Body of pancreas (tissue), 4 donors: ENCODE measurements around the gene PRPSAP1. TPM values are rescaled to one million over a fixed set of nuclear protein-coding genes. Genes with fewer than 3 reads are reported as not detected.

ENCODE experiments used
- ATAC-seq: fragments of 150-250 bp; one replicate; pipeline ENCODE4 v1.9.1; 2016
- DNase-seq, 4 donors: peaks; one replicate each; pipeline ENCODE4 v3.0.0-alpha.2; 2019
- H3K27ac ChIP-seq, 4 donors: fragments of 200-600 bp; sonication (generic); 1 replicate in 3 of 4; 2 replicates in 1 of 4; pipeline versions ENCODE4 v1.5.1 to v1.6.1; 2016 to 2019; ENCODE audit warnings: mild to moderate bottlenecking in 1 of 4, mixed read lengths in 1 of 4, moderate library complexity in 1 of 4
- H3K27me3 ChIP-seq, 2 donors: fragments of 200-600 bp; sonication (generic); one replicate each; pipeline ENCODE4 v1.6.0; 2016; ENCODE audit warnings: mild to moderate bottlenecking in 1 of 2
- H3K36me3 ChIP-seq, 2 donors: fragments of 200-600 bp; sonication (generic); replicated peaks in 1 of 2; 2 replicates each; pipeline ENCODE4 v1.5.1; 2016; ENCODE audit warnings: low read depth in 2 of 2; ENCODE audit not compliant: insufficient read depth in 1 of 2
- H3K4me1 ChIP-seq: fragments of 200-600 bp; sonication (generic); one replicate; pipeline ENCODE4 v1.6.0; 2016
- H3K4me3 ChIP-seq, 2 donors: fragments of 200-600 bp; sonication (generic); 1 replicate in 1 of 2; 2 replicates in 1 of 2; pipeline ENCODE4 v1.5.1; 2016 to 2019
- H3K9me3 ChIP-seq, 3 donors: fragments of 200-600 bp; sonication (generic); 1 replicate in 2 of 3; 2 replicates in 1 of 3; pipeline ENCODE4 v1.5.1; 2016
- CTCF ChIP-seq, 7 experiments: fragments of 450-650 bp in 4 of 7; fragments of 200-600 bp in 3 of 7; sonication (generic) in 3 of 7; IDR thresholded peaks; one replicate each; pipeline ENCODE4 v1.5.1; 2016 to 2019; ENCODE audit warnings: antibody characterized with exemption in 7 of 7
- POLR2A ChIP-seq, 3 donors: fragments of 450-650 bp; IDR thresholded peaks; one replicate each; pipeline ENCODE4 v1.6.1; 2016; ENCODE audit warnings: antibody characterized with exemption in 3 of 3, mild to moderate bottlenecking in 2 of 3
- WGBS, 2 donors: methylation state at CpG; one replicate each; pipeline ENCODE4 v1.1.5; 2017; 5-methylcytosine and 5-hydroxymethylcytosine counted together
- intact Hi-C: fragments of 100-400 bp; cut with DNase I; formaldehyde crosslinking; loops from one replicate; pipeline ENCODE4 v1.15.1; 2023
- total RNA-seq, 2 donors: library from RNA; depleted of rRNA; stranded (reverse); fragments of >200 nt; gene quantifications; one replicate each; pipeline ENCODE4 v1.1.0, GENCODE V29; 2016

The PRPSAP1 gene
- total RNA-seq, 2 donors from 2014 or later: 34.8 to 55.7 TPM

GRCh38 chr17:76379275-76379641 lies 25.5 kb upstream of the PRPSAP1 start:
- ATAC-seq: no peak
- DNase-seq: no peak
- Histone ChIP-seq H3K27ac (no peak overlapping the region), H3K4me3 (no peak overlapping the region), H3K27me3 (no peaks in the 10 kb centered on the region), H3K36me3 (no peaks in the 10 kb centered on the region), H3K9me3 (no peaks in the 10 kb centered on the region), H3K4me1 (peaks cover 37% of the 10 kb centered on the region)
- intact Hi-C loops: no loop called here
- TF ChIP-seq POLR2A (IDR thresholded peaks at IDR 0.05): no peak
- 79 to 82% methylated on average over 8 to 11 of the region's 11 CpGs for WGBS, 2 donors

GRCh38 chr17:76378548-76379274 lies 25.0 kb upstream of the PRPSAP1 start:
- Histone ChIP-seq H3K4me3 (no peak overlapping the region), H3K36me3 (no peaks in the 10 kb centered on the region), H3K9me3 (no peaks in the 10 kb centered on the region), H3K27ac (peak overlapping the region in 2 of 4 donors; percentile 7 to 86), H3K27me3 (no peaks in the 10 kb centered on the region), H3K4me1 (peaks cover 33% of the 10 kb centered on the region)
- intact Hi-C loops: no loop called here
- 77 to 81% methylated on average over 5 of the region's 5 CpGs for WGBS, 2 donors
- DNase-seq (no peak), ATAC-seq (no peak)
- TF ChIP-seq CTCF (IDR thresholded peaks at IDR 0.05) (no peak), POLR2A (IDR thresholded peaks at IDR 0.05) (no peak)

GRCh38 chr17:76376318-76377133 lies 22.8 kb upstream of the PRPSAP1 start:
- no peaks in the 10 kb centered on the region for H3K36me3 ChIP-seq
- 52 to 55% methylated on average over 6 to 8 of the region's 8 CpGs for WGBS, 2 donors
- no peak overlapping the region for H3K4me3 ChIP-seq
- no peaks in the 10 kb centered on the region for H3K9me3 ChIP-seq
- H3K27me3 ChIP-seq: no peaks in the 10 kb centered on the region
- intact Hi-C loops: no loop called here
- DNase-seq (peak; percentile 30 to 73 (median 37)), ATAC-seq (peak; percentile 57)
- peak overlapping the region in 3 of 4 donors; percentile 57 to 86 (median 62) for H3K27ac ChIP-seq
- no peak for TF ChIP-seq CTCF (IDR thresholded peaks at IDR 0.05)
- peak in 2 of 3 donors; percentile 33 to 66 for TF ChIP-seq POLR2A (IDR thresholded peaks at IDR 0.05)
- peaks cover 18% of the 10 kb centered on the region for H3K4me1 ChIP-seq

- ATAC-seq (no peak), DNase-seq (no peak)
- intact Hi-C loops: no loop called here
- Histone ChIP-seq H3K4me1 (peaks cover 31% of the 10 kb centered on the region), H3K27me3 (no peaks in the 10 kb centered on the region), H3K9me3 (no peaks in the 10 kb centered on the region), H3K4me3 (no peak overlapping the region), H3K27ac (peak overlapping the region in 1 of 4 donors; percentile 64), H3K36me3 (no peaks in the 10 kb centered on the region)
- TF ChIP-seq CTCF (IDR thresholded peaks at IDR 0.05) (no peak), POLR2A (IDR thresholded peaks at IDR 0.05) (no peak)
- 84 to 85% methylated on average over 16 of the region's 16 CpGs for WGBS, 2 donors
These were observed 18.2 kb upstream of the PRPSAP1 start for GRCh38 chr17:76371656-76372628.
